ENCODE results near the gene PTGIS.
A peak's percentile ranks its signal among the peaks of the same experiment; 100 is the strongest.

PTGIS gene

DNA sequence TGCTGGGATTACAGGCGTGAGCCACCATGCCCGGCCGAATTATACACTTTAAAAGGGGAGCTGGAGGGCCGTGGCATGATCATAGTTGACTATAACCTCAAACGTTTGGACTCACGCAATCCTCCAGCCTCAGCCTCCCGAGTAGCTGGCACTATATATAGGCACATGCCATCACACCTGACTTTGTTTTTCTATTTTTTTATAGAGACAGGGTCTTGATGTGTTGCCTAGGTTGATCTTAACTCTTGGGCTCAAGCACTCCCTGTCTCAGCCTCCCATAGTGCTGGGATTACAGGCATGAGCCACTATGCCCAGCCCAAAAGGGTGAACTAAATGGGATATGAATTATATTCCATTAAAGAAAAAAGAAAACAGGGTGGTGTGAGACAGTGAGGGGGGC lies 7.8 kb downstream of the PTGIS start:
- no peak for DNase-seq

DNA sequence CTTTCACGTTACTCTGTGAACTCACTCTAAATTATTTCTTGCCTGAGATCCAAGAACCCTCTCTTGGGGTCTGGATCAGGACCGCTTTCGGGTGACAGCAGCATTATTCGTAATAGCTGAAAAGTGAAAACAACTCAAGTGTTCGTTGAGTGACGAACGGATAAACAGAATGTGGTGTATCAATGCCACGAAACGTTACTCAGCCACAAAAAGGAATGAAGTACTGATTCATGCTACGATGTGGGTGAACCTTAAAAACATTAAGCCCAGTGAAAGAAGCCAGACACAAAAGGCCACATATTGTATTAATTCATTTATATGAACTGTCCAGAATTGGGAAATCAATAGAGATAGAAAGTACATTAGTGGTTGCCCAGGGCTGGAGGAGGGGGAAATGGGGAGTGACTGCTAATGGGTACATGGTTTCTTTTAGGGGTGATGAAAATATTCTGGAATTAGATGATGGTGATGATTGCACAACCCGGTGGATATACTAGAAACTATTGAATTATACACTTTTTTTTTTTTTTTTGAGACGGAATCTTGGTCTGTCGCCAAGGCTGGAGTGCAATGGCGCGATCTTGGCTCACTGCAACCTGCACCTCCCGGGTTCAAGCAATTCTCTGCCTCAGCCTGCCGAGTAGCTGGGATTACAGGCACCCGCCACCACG lies 8.4 kb downstream of the PTGIS start:
- DNase-seq, result peak; percentile 60

GRCh38 chr20:49558826-49559225 lies 9.1 kb downstream of the PTGIS start:
- DNase-seq, result no peak

DNA sequence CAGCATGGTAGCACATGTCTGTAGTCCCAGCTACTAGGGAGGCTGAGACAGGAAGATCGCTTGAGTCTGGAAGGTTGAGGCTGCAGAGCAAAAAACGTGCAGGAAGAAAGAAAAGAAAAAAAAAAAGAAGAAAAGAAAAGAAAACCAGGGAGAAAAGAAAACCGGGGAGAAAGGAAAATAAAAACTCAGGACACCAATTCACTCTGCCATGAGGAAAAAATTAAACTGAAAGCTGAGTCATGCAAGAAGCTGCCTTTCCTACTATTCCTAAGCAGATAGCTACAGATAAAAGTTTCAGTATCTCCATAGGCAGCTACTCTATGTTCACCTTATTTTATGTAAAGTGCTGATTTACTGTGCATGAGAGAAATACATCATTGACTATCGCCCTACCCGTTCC lies 10.5 kb downstream of the PTGIS start:
- DNase-seq, result peak; percentile 31

- DNase-seq, result no peak
These were observed 11.3 kb downstream of the PTGIS start for GRCh38 chr20:49556621-49557020.

DNA sequence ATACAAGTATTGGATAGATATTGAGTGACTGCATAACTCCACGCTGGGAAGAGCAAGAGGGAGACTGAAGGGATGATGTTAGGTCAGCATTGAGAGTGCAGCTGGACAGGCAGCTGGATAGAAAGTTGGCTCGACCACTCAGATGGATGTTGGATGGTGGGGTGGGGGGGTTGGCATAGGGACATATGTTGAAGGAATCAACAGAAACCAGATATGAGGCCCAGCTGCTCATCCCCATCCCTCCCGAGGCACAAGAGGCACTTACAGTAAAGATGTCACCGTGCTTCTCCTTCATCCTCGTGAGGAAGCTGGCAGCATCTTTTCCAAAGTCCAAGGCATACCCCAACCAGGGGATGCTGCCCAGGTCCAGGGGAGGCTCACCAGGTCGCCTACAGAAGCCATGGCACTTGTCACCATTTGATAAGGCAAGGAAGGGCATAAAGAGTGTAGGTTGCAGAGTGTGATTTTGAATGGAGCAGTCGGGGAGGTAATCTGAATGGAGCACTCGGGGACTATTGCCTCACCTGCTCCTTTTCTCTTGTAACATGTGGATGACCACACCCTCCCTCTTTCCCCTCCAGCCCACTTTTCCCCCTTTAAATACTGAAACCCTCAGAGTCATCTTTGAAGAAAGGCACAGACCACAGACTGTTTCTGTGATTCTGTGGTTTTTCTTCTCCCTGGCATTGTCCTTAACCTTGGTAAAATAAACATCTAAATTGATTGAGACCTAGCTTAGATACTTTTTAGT lies 18.0 kb downstream of the PTGIS start:
- DNase-seq, result no peak

DNA sequence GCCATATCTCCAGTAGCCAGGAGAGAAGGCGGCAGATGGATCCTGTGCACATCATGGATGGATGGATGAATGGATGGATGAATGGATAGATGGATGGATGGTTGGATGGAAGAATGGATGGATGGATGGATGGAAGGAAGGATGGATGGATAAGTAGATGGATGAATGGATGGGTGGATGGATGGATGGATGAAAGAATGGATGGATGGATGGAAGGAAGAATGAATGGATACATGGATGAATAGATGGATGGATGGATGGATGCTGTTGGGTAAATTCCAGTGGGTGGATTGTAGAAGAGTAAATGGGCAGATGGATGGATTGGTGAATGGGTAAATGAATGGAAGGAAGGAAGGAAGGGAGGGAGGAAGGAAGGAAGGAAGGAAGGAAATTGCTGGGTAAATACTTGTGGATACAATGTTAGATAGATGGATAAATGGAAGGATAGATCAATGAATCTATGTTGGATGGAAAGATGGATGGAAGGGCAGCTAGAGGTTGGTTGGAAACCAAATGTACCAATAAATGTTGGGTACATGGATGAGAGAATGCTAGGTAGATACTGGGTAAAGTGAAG lies 19.5 kb downstream of the PTGIS start:
- no peak for DNase-seq

DNA sequence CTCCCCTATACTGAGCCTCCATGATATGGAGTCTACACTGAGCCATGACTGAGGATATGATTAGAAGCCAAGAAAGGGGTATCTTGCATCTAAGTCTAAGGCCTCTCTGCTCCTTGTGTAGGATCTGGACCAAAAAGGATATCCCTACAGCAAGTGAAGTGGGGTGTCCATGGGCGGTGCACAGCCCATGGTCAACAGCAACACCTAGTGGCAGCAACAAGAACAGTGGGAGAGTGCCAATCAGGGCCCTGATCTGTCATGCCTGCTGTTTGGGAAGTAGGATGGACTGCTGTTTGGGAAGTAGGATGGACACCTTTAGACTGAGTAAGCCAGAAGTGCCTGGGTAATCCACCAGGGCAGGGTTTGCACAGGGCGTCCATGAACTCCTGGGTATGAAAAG lies 22.4 kb downstream of the PTGIS start:
- no peak for DNase-seq

DNA sequence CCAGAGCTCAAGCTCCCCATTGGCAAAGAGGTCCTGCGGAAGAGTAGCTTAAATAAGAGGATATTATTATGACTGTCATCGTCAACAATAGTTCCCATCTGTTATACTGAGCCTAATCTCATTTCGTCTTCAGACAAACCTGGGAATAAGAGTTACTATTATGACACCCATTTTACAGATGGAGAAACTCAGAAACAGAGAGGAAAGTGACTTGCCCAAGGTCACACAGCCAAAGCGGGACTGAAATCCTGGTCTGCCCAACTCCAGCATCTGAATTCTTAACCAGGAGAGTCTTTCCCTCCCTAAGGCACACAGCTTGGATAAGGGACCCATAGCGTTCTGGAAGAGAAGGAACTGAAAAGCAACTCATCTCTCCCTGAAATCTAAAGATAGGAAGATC lies 23.4 kb downstream of the PTGIS start:
- no peak for DNase-seq

DNA sequence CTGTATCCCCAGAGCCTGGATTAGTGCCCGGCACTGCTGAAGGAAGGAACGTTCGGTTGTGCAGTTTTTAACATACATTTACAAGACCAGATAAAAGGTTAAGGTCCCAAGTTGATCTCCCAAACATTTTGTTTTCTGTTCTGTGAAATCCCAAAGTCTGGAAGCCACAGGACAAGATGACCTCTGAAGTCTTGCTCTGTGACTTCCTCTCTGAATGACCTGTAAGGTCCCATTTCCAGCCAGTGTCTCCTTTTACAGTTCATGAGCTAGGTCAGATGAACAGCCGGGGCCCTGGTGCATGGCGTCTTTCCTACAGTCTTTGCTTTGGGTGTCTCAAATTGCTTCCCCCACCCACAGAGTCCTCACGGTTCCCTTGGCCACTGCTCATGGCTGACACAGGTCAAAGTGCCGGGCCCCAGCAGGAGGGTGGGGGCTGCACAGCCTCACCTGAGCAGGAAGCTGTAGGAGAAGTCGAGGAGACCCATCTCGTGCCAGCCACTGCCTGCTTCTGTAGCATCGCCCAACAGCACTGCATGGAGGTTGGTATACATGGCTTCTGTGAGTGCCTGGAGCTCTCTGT lies 24.0 kb downstream of the PTGIS start:
- no peak for DNase-seq

DNA sequence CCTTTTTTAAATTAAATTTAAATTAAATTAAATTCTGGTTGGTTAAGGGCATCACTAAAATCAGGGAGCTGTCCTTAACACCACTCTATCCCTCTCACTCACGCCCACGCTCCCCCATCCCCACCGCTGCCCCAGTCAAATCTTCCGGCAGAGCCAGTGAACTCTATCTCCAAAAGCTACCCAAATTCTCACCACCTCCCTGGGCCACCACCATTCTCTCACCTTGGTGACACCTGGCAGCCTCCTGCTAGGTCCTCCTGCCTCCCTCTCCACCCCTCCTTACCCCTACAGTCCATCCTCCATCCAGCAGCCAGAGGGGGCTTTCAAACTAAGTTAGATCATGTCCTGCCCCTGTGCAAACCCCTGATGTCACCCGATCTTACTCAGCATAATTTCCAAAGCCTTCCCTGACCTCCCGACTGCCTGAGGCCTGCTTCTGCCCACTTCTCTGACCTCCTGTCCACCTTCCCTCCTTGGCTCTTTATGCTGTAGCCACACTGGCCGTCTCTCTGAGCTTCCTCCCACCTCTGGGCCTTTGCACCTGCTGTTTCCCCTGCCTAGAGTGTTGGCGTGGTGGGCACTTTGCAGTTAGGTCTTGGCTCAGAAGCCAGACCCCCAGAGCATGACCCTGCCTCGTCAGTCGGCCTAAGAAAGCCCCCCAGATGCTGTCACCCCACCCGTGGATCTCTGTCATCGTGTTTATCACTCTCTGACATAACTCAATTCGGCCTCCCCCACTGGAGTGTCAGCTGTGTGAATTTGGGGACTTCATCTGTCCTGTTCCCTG lies 24.7 kb downstream of the PTGIS start:
- DNase-seq, result no peak

GRCh38 chr20:49542514-49542991 lies 25.4 kb downstream of the PTGIS start:
- no peak for DNase-seq

DNA sequence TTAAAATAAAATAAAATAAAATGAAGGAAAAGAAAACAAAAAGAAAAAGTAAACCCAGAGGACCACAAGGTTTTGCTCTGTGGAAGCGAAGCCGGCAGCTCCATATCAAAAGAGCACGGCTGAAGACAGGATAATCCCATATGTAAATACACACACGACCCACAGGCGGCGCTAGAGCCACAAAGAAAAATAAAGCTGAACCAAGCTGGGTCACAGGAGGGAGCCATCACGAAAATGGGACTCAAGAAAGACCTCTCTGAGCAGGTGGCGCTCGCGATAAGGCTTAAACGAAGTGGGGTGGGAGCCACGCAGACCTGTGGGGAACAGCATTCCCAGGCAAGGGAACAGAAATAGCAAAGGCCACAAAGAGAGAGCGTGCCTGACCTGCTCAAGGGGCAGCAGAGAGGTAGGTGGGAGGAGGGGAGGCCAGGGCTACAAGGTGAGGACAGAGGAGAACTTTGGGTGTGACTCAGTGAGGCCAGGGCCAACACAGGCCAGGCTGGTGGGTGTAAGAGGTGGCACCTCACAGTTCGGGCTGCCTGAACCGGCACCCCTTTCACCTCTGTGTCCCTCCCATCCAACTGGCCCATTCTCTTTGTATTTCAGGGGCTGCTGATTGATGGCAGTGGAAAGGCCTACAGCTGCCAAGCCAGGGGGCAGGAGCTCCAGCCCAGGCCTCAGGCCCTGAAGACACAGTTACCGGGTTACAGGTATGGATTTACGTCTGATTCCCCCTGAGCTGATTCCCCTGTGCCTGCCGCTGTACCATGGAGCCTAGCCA lies 26.0 kb downstream of the PTGIS start:
- peak; percentile 55 for DNase-seq

DNA sequence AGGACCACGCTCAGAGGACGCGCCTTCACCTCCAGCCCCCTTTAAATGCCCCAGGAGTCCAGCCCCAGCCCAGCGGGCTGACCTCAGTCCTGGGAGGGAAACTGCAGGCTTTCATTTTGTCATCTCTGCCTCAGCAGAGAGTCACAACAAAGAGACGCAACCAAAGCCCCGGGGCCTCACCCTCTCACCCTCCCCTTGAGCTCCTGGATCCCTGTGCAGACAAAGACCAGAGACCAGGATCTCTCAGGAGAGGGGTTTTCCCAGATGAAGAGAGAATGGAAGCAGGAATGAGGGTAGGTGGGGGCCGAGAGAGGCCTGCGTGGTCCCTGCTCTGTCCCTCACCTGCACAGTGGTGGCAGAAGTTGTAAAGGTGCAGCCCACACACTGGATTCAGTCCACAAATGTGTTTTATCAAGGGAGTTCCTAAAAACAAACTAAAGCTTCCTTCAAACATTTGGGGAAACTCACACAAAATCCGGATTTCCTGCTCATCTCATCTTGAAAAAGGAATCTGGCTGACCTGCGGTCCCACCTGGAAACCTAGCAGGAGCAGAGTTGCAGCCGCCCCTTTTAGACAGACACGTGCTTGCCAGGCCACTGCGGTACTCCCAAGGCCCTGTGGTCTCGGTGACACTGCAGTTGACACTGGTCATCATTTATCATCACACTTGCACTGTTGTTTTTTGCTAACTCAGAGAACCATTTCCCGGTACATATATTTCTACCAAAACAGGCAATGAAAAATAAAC lies 27.1 kb downstream of the PTGIS start:
- no peak for DNase-seq

DNA sequence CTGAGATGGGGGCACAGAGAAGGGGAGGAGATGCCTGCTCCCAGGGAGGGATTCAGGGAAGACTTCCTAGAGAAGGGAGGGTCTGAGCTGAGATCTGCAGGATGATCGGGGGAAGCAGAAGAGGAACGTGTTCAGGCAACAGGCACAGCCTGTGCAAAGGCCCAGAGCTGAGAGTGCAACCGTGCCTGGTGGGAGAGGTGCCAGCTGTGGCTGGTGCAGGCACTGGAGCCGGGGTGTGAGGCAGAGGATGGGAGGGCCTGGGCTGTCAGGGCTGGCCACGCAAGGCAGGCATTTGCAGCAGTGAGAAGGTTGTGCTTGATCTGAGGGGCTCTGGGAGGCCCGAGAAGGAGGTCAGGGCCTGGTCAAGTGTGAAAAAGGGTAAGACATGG lies 27.7 kb downstream of the PTGIS start:
- DNase-seq, result no peak

GRCh38 chr20:49539481-49540231 lies 28.3 kb downstream of the PTGIS start:
- no peak for DNase-seq

DNA sequence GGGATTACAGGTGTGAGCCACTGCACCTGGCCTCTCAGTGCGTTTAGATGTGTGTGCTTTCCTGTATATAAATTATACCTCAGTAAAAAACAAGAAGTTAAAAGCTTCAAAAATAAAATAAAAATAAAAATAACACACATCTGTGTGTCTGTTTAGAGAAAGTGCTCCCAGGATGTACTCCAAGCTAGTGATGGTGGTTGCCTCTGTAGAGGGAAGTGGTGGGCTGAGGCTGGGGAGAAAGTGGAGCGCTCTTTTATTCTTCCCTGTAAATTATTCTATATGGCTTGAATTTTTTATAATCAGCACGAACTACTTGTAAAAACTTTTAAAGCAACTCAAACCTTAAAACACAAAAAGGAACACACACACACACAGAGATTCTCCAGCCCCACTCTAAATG lies 29.0 kb downstream of the PTGIS start:
- DNase-seq, result no peak

GRCh38 chr20:49534255-49534712 lies 33.7 kb downstream of the PTGIS start:
- DNase-seq, result peak; percentile 58

- DNase-seq, result no peak
These were observed 35.5 kb downstream of the PTGIS start for GRCh38 chr20:49532285-49532946.

- no peak for DNase-seq
These were observed 38.5 kb downstream of the PTGIS start for GRCh38 chr20:49529470-49529869.
